Upper lobe of right lung (tissue), 1 donor: ENCODE results near the gene CCER1. TPM values are rescaled to one million over a fixed set of nuclear protein-coding genes. Genes with fewer than 3 reads are reported as not detected.

ENCODE experiments used
- ATAC-seq: fragments of 200-7000 bp; cut with Tn5 transposase; one replicate; pipeline ENCODE4 v1.9.1; 2020; ENCODE audit warnings: mild to moderate bottlenecking, moderate library complexity
- DNase-seq: peaks from one replicate; pipeline ENCODE4 v3.0.0-alpha.2; 2020
- H3K27ac ChIP-seq: fragments of 200-600 bp; one replicate; pipeline ENCODE4 v1.8.0; 2022
- H3K27me3 ChIP-seq: fragments of 200-600 bp; one replicate; pipeline ENCODE4 v1.8.0; 2022; ENCODE audit warnings: mild to moderate bottlenecking
- H3K36me3 ChIP-seq: fragments of 200-600 bp; one replicate; pipeline ENCODE4 v1.8.0; 2022
- H3K4me1 ChIP-seq: fragments of 200-600 bp; one replicate; pipeline ENCODE4 v1.8.0; 2022
- H3K4me3 ChIP-seq: fragments of 200-600 bp; one replicate; pipeline ENCODE4 v1.8.0; 2022; ENCODE audit warnings: mild to moderate bottlenecking
- H3K9me3 ChIP-seq: fragments of 200-600 bp; one replicate; pipeline ENCODE4 v1.8.0; 2022
- CTCF ChIP-seq: fragments of 200-600 bp; IDR thresholded peaks from one replicate; pipeline ENCODE4 v1.8.0; 2022; ENCODE audit warnings: antibody characterized with exemption
- intact Hi-C: fragments of 100-400 bp; cut with DNase I; formaldehyde crosslinking; loops from one replicate; pipeline ENCODE4 v1.11.0; 2022
- long read RNA-seq: library from polyadenylated mRNA; unstranded; transcript quantifications from one replicate; pipeline ENCODE4 v2.0.0, GENCODE V29; 2021
- total RNA-seq: library from RNA; stranded (reverse); fragmentation: NEBNext Ultra II Directional; extraction: Animal tissue kit (Norgen Biotek cat#: 25700); gene quantifications from one replicate; pipeline ENCODE4 v1.2.1, GENCODE V29; 2021
- donor health status: DM: no; HTN: yes; CAD: no; lungs with severe emphysema.

The CCER1 gene
- total RNA-seq: not detected
- long read RNA-seq: 0 reads

GRCh38 chr12:90954921-90955320, at the start of gene CCER1:
Gene CCER1, minus strand, starts transcription at chr12:90955176. Its CDS starts 434 bp downstream, at chr12:90954742.
- no peak within 1 kb of the TSS for H3K27ac ChIP-seq
- no peaks in the 10 kb centered on the region for H3K36me3 ChIP-seq
- H3K4me1 ChIP-seq: no peaks in the 10 kb centered on the region
- no peaks in the 10 kb centered on the region for H3K9me3 ChIP-seq
- ATAC-seq (peak; percentile 39), DNase-seq (no peak)
- H3K27me3 ChIP-seq: no peaks in the 10 kb centered on the region
- intact Hi-C loops: no loop called here
- no peak for TF ChIP-seq CTCF
- H3K4me3 ChIP-seq: no peak within 1 kb of the TSS

GRCh38 chr12:91003737-91004136, 48.8 kb upstream of the CCER1 start:
- no peak overlapping the region for H3K27ac ChIP-seq
- no peak overlapping the region for H3K4me3 ChIP-seq
- no peaks in the 10 kb centered on the region for H3K9me3 ChIP-seq
- intact Hi-C loops: no loop called here
- no peak for TF ChIP-seq CTCF
- H3K27me3 ChIP-seq: no peaks in the 10 kb centered on the region
- ATAC-seq (no peak), DNase-seq (no peak)
- H3K36me3 ChIP-seq: no peaks in the 10 kb centered on the region
- no peaks in the 10 kb centered on the region for H3K4me1 ChIP-seq

- TF ChIP-seq CTCF: no peak
- H3K9me3 ChIP-seq: no peaks in the 10 kb centered on the region
- no peaks in the 10 kb centered on the region for H3K36me3 ChIP-seq
- H3K27ac ChIP-seq: no peak overlapping the region
- ATAC-seq (no peak), DNase-seq (no peak)
- intact Hi-C loops: no loop called here
- H3K27me3 ChIP-seq: no peaks in the 10 kb centered on the region
- no peak overlapping the region for H3K4me3 ChIP-seq
- no peaks in the 10 kb centered on the region for H3K4me1 ChIP-seq
Observed at GRCh38 chr12:91001306-91001705, 46.3 kb upstream of the CCER1 start.

- Histone ChIP-seq H3K4me3 (no peak overlapping the region), H3K27me3 (no peaks in the 10 kb centered on the region), H3K27ac (no peak overlapping the region), H3K9me3 (no peaks in the 10 kb centered on the region), H3K36me3 (no peaks in the 10 kb centered on the region), H3K4me1 (no peaks in the 10 kb centered on the region)
- ATAC-seq: no peak
- intact Hi-C loops: no loop called here
- DNase-seq: no peak
- no peak for TF ChIP-seq CTCF
Observed at GRCh38 chr12:90999966-91000365, 45.0 kb upstream of the CCER1 start.

- no peaks in the 10 kb centered on the region for H3K4me1 ChIP-seq
- no peaks in the 10 kb centered on the region for H3K27me3 ChIP-seq
- H3K27ac ChIP-seq: no peak overlapping the region
- no peak for TF ChIP-seq CTCF
- no peak overlapping the region for H3K4me3 ChIP-seq
- no peaks in the 10 kb centered on the region for H3K36me3 ChIP-seq
- intact Hi-C loops: no loop called here
- DNase-seq (no peak), ATAC-seq (no peak)
- H3K9me3 ChIP-seq: no peaks in the 10 kb centered on the region
Observed at GRCh38 chr12:90999527-90999926, 44.6 kb upstream of the CCER1 start.

GRCh38 chr12:90995010-90995409, 40.0 kb upstream of the CCER1 start:
- Histone ChIP-seq H3K27me3 (no peaks in the 10 kb centered on the region), H3K9me3 (no peaks in the 10 kb centered on the region), H3K36me3 (no peaks in the 10 kb centered on the region), H3K4me3 (no peak overlapping the region), H3K27ac (peak overlapping the region; percentile 9), H3K4me1 (no peaks in the 10 kb centered on the region)
- intact Hi-C loops: no loop called here
- TF ChIP-seq CTCF: no peak
- ATAC-seq (no peak), DNase-seq (no peak)
